Measurements from ENCODE around the gene IL31. TPM values are rescaled to one million over a fixed set of nuclear protein-coding genes. Genes with fewer than 3 reads are reported as not detected.

Gene IL31
- total RNA-seq: not detected in 3 replicates

- DNase-seq (ENCODE audit: low spot score in 2 of 2, unreplicated experiment in 2 of 2): no peak
Observed at GRCh38 chr12:122174155-122174845, at the start of gene IL31. Gene IL31 (minus strand): TSS chr12:122174221. CDS start chr12:122174172, 49 bp downstream.

GRCh38 chr12:122216445-122216844 is 42.4 kb upstream of the IL31 start:
- Mint-ChIP-seq H3K36me3 (peaks cover 37% of the 10 kb centered on the region), H3K9me3 (no peaks in the 10 kb centered on the region), H3K4me3 (no peak overlapping the region), H3K4me1 (no peaks in the 10 kb centered on the region), H3K27me3 (ENCODE audit: low read depth) (no peaks in the 10 kb centered on the region), H3K27ac (no peak overlapping the region)
- DNase-seq (ENCODE audit: low spot score in 2 of 2, unreplicated experiment in 2 of 2): no peak
- no peak for TF ChIP-seq CTCF (IDR thresholded peaks at IDR 0.05; ENCODE audit: unreplicated experiment)

More at GRCh38 chr12:122174155-122174845, at the start of gene IL31:
- Mint-ChIP-seq H3K4me1 (no peaks in the 10 kb centered on the region), H3K4me3 (no peak within 1 kb of the TSS), H3K9me3 (no peaks in the 10 kb centered on the region), H3K36me3 (no peaks in the 10 kb centered on the region), H3K27me3 (ENCODE audit: low read depth) (peaks cover 3% of the 10 kb centered on the region), H3K27ac (no peak within 1 kb of the TSS)
- no peak for TF ChIP-seq CTCF (IDR thresholded peaks at IDR 0.05; ENCODE audit: unreplicated experiment)

GRCh38 chr12:122215771-122216170 is 41.8 kb upstream of the IL31 start:
- H3K36me3 Mint-ChIP-seq: peaks cover 35% of the 10 kb centered on the region
- H3K27me3 Mint-ChIP-seq (ENCODE audit: low read depth): no peaks in the 10 kb centered on the region
- H3K4me3 Mint-ChIP-seq: no peak overlapping the region
- no peaks in the 10 kb centered on the region for H3K4me1 Mint-ChIP-seq
- no peak overlapping the region for H3K27ac Mint-ChIP-seq
- no peak for TF ChIP-seq CTCF (IDR thresholded peaks at IDR 0.05; ENCODE audit: unreplicated experiment)
- H3K9me3 Mint-ChIP-seq: no peaks in the 10 kb centered on the region
- no peak for DNase-seq (ENCODE audit: low spot score in 2 of 2, unreplicated experiment in 2 of 2)

DNA sequence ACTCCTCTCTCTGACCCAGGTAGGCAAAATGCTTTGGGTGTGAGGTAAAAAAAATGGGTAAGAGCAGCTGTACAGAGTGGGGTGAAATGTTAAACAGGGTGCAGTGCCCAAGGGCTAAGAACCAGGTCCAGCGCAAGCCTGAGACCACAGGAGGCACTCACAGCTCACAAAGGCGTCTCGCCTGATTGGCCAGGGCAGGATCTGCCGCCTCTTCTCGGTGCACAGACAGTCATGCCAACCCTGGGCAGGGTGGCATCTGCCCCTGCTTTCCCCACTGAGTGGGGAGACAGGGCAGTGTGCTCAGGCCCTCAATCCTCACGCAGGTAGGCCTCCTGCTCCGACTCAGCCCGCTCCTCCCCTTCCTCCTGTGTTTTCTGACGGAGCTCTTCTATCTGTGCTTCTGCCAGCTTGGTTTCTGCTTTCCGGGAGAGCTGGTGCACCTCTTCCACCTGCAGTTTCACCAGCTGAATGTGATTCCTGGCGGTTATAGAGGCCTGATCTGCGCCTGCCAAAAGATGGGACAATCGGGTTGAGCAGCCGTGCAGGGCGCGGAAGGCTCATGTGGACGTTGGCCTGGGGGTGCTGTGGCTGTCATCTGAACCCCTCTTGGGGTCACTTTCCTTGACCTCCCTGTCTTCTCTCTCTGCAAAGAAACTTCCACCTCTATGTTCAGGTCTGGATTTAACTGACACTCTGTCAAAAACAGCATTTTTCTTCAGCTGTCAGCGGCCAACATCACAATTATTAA is 34.2 kb upstream of the IL31 start:
- Mint-ChIP-seq H3K27me3 (ENCODE audit: low read depth) (peaks cover 25% of the 10 kb centered on the region), H3K4me1 (peaks cover 2% of the 10 kb centered on the region), H3K4me3 (no peak overlapping the region), H3K36me3 (peaks cover 33% of the 10 kb centered on the region), H3K9me3 (no peaks in the 10 kb centered on the region), H3K27ac (no peak overlapping the region)
- DNase-seq (ENCODE audit: low spot score in 2 of 2, unreplicated experiment in 2 of 2): no peak
- TF ChIP-seq CTCF (IDR thresholded peaks at IDR 0.05; ENCODE audit: unreplicated experiment): no peak

GRCh38 chr12:122207391-122207790 is 33.4 kb upstream of the IL31 start:
- no peak for DNase-seq (ENCODE audit: low spot score in 2 of 2, unreplicated experiment in 2 of 2)
- H3K4me3 Mint-ChIP-seq: no peak overlapping the region
- H3K36me3 Mint-ChIP-seq: peaks cover 33% of the 10 kb centered on the region
- peaks cover 5% of the 10 kb centered on the region for H3K4me1 Mint-ChIP-seq
- no peak overlapping the region for H3K27ac Mint-ChIP-seq
- peaks cover 33% of the 10 kb centered on the region for H3K27me3 Mint-ChIP-seq (ENCODE audit: low read depth)
- no peaks in the 10 kb centered on the region for H3K9me3 Mint-ChIP-seq
- no peak for TF ChIP-seq CTCF (IDR thresholded peaks at IDR 0.05; ENCODE audit: unreplicated experiment)

Data from mesothelial cell of epicardium (in vitro differentiated cells).